WI38 (cell line): ENCODE results near the gene SASH1.

Source experiments
- H3K4me3 ChIP-seq: 2 replicates; pipeline ENCODE4 v1.5.1; 2011; ENCODE audit warnings: low read depth, mild to moderate bottlenecking, control low read depth, low read length
- TF ChIP-seq, protein P1 (sequence below): IDR thresholded peaks from 2 replicates; pipeline ENCODE4 v1.5.1; 2012; ENCODE audit warnings: low read depth, mild to moderate bottlenecking, control low read depth, low read length

SASH1 gene

GRCh38 chr6:148342350-148343046 is at the start of gene SASH1:
Gene SASH1, plus strand, starts transcription at chr6:148342838. Its CDS starts 230 bp downstream, at chr6:148343068.
- TF ChIP-seq, protein P1, sequence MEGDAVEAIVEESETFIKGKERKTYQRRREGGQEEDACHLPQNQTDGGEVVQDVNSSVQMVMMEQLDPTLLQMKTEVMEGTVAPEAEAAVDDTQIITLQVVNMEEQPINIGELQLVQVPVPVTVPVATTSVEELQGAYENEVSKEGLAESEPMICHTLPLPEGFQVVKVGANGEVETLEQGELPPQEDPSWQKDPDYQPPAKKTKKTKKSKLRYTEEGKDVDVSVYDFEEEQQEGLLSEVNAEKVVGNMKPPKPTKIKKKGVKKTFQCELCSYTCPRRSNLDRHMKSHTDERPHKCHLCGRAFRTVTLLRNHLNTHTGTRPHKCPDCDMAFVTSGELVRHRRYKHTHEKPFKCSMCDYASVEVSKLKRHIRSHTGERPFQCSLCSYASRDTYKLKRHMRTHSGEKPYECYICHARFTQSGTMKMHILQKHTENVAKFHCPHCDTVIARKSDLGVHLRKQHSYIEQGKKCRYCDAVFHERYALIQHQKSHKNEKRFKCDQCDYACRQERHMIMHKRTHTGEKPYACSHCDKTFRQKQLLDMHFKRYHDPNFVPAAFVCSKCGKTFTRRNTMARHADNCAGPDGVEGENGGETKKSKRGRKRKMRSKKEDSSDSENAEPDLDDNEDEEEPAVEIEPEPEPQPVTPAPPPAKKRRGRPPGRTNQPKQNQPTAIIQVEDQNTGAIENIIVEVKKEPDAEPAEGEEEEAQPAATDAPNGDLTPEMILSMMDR, result no peak

DNA sequence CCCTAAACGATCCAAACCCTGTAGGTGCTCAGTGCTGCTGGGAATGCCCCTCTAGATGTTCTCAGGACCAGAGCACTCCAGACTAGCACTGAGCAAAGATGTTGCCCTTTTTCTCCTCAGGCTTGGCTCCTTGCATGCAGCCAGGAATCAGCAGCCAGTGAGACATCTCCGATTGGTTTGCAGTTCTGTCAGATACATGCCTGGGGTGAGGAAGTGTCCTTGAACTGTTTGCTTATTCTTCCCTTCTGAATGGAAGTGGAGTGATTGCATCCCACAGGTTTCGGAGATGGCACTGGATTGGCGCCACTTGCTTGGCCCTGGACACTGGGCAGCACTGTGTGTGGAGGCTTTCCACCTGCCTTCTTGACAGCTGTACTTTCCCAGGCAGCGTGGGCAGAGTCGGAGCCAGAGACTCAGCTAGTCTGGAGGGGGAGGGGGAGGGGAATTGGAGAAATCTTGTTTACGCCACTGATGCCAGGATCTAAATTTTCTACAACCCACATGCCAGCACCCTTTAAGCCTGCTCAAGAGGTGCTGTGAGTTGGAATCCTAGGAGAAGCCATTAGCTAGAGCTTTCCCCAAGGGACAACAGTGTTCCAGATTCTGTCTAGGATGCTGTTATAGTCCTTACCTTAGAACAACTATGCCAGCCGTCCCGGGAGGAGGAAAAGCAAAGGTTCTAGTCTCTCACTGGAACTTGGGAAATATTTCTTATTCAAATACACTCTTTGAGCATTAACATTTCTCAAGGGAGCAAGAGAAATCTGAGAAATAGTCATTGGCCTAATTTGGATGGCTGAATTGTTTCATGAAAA is 49.2 kb upstream of the SASH1 start:
- no peak overlapping the region for H3K4me3 ChIP-seq
- TF ChIP-seq, protein P1, result no peak

More at GRCh38 chr6:148342350-148343046, at the start of gene SASH1:
- peak within 1 kb of the TSS; percentile 86 for H3K4me3 ChIP-seq

GRCh38 chr6:148294059-148294458 is 48.6 kb upstream of the SASH1 start:
- no peak overlapping the region for H3K4me3 ChIP-seq
- TF ChIP-seq, protein P1, result no peak

DNA sequence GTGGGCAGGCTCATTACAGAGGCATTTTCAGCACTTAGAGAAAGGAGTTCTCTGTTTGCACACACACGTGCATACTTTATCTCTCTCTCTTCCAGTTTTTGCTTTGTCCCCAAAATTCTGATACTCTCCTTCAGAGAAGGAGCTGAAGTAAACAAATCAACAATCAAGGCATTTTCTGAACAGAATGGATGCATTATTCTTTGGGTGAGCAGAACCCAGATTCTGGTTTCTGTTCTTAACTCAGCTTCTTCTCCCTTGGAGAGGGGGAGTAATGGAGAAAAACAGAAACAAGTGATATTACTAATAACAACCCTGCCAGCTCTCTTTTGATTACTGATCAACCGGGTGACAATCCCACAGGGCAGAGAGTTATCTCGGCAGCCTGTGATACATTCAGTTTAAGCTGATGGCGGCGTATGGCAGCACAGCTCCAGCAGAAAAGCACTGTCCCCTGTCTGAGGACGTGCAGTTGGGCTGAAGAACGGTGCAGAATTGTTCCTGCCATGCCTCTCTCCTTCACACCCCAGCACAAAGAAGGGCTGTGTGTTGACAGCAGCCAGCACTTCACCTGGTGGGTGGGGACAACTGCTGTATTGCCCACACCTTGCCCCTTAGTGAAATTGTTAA is 47.3 kb upstream of the SASH1 start:
- H3K4me3 ChIP-seq, result no peak overlapping the region
- TF ChIP-seq, protein P1, result no peak

DNA sequence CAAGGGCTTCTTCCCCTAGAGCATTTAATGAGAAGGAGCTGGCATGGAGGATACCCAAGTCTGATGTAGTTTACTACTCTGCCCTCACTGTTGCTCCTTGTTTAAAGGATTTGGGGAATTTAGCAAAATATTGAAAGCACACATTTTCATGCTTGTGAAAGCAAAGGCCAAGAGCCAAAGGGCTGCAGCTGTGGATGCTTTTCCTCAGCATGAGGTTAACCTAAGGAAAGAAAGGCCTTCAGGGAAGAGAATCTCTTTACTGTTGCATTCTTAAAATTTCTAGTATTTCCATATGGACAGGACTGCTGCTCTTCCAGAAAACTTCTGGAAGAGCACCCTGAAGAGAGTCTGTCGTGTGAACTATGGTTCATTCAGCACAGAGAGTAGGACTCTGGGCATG is 45.9 kb upstream of the SASH1 start:
- H3K4me3 ChIP-seq, result no peak overlapping the region
- TF ChIP-seq, protein P1, result no peak

GRCh38 chr6:148298683-148299082 is 44.0 kb upstream of the SASH1 start:
- TF ChIP-seq, protein P1, result no peak

More at GRCh38 chr6:148298683-148299082, 44.0 kb upstream of the SASH1 start:
- no peak overlapping the region for H3K4me3 ChIP-seq
